Gastroesophageal sphincter (tissue), 4 donors: ENCODE measurements around the gene ARHGEF7. TPM values are rescaled to one million over a fixed set of nuclear protein-coding genes. Genes with fewer than 3 reads are reported as not detected.
A peak's percentile ranks its signal among the peaks of the same experiment; 100 is the strongest.

Source experiments
- ATAC-seq: fragments of 150-250 bp; one replicate; pipeline ENCODE4 v1.9.1; 2016; ENCODE audit warnings: mild to moderate bottlenecking, moderate library complexity
- H3K27ac ChIP-seq, 4 donors: fragments of 200-600 bp; sonication (generic) in 3 of 4; 1 replicate in 3 of 4; 2 replicates in 1 of 4; pipeline ENCODE4 v1.5.1; 2016 to 2019
- H3K27me3 ChIP-seq: fragments of 200-600 bp; sonication (generic); one replicate; pipeline ENCODE4 v1.5.1; 2019
- H3K36me3 ChIP-seq, 2 donors: fragments of 200-600 bp; sonication (generic); one replicate each; pipeline ENCODE4 v1.5.1; 2019; ENCODE audit warnings: control low read depth in 1 of 2
- H3K4me1 ChIP-seq, 3 donors: fragments of 200-600 bp; sonication (generic); 1 replicate in 2 of 3; 2 replicates in 1 of 3; pipeline ENCODE4 v1.5.1; 2016 to 2019; ENCODE audit warnings: control low read depth in 2 of 3
- H3K4me3 ChIP-seq, 2 donors: fragments of 200-600 bp; sonication (generic); one replicate each; pipeline ENCODE4 v1.5.1; 2019; ENCODE audit warnings: mild to moderate bottlenecking in 1 of 2, moderate library complexity in 1 of 2
- H3K9me3 ChIP-seq, 3 donors: fragments of 200-600 bp; sonication (generic); one replicate each; pipeline ENCODE4 v1.5.1; 2017 to 2019; ENCODE audit warnings: control low read depth in 2 of 3
- EP300 ChIP-seq: sonication (generic); formaldehyde crosslinking; IDR thresholded peaks from one replicate; pipeline ENCODE4 v1.6.1; 2017; ENCODE audit warnings: antibody characterized with exemption, mild to moderate bottlenecking
- POLR2A ChIP-seq, 2 donors: fragments of 450-650 bp; IDR thresholded peaks; one replicate each; pipeline ENCODE4 v1.6.1; 2017; ENCODE audit warnings: antibody characterized with exemption in 2 of 2, mild to moderate bottlenecking in 2 of 2, moderate library complexity in 1 of 2
- POLR2AphosphoS5 ChIP-seq: sonication (generic); formaldehyde crosslinking; IDR thresholded peaks from one replicate; pipeline ENCODE4 v1.6.1; 2017; ENCODE audit warnings: antibody characterized with exemption
- WGBS, 2 donors: methylation state at CpG; one replicate each; pipeline ENCODE4 v1.1.5; 2018; ENCODE audit warnings: low coverage in 1 of 2; 5-methylcytosine and 5-hydroxymethylcytosine counted together
- total RNA-seq, 4 donors: library from RNA; depleted of rRNA; stranded (reverse); fragments of >200 nt; gene quantifications; one replicate each; pipeline ENCODE4 v1.1.0, GENCODE V29; 2016
- TF ChIP-seq, protein P1 (sequence below), 4 experiments: fragments of 200-600 bp in 2 of 4; fragments of 450-650 bp in 2 of 4; sonication (generic) in 1 of 4; IDR thresholded peaks; one replicate each; pipeline ENCODE4 v1.5.1; 2017 to 2019; ENCODE audit warnings: antibody characterized with exemption in 4 of 4, mild to moderate bottlenecking in 2 of 4, moderate library complexity in 2 of 4

Gene ARHGEF7
- total RNA-seq, 4 donors from 2014 or later = 23.3 to 78.6 (median 47.2) TPM

DNA sequence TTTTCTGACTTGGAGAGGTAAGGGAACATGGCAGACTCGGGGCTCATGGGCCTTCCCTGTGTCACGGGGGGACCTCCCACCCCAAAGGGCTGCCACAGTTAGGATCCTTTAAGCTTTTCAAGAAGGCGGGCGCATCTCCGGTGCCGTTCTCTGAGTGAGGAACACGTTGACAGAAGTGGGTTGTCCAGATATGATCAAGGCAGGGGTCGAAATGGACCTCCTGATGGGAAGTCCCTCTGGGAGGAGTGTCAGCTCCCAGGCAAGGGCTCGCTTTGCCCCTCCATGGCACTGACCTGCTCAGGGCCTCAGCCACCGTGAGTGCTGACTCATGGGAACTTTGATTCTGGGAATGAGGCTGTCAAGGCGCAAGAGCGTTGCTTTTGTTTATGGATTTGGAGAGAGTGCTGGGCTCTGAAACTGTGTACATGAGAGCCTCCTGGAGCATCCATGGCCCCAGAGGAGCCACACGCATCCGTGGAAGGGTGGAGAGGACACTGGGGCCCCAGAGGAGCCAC, 198.9 kb downstream of the ARHGEF7 start:
- TF ChIP-seq EP300 (no peak), POLR2AphosphoS5 (no peak), POLR2A (IDR thresholded peaks at IDR 0.05) (no peak)
- TF ChIP-seq, protein P1, sequence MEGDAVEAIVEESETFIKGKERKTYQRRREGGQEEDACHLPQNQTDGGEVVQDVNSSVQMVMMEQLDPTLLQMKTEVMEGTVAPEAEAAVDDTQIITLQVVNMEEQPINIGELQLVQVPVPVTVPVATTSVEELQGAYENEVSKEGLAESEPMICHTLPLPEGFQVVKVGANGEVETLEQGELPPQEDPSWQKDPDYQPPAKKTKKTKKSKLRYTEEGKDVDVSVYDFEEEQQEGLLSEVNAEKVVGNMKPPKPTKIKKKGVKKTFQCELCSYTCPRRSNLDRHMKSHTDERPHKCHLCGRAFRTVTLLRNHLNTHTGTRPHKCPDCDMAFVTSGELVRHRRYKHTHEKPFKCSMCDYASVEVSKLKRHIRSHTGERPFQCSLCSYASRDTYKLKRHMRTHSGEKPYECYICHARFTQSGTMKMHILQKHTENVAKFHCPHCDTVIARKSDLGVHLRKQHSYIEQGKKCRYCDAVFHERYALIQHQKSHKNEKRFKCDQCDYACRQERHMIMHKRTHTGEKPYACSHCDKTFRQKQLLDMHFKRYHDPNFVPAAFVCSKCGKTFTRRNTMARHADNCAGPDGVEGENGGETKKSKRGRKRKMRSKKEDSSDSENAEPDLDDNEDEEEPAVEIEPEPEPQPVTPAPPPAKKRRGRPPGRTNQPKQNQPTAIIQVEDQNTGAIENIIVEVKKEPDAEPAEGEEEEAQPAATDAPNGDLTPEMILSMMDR (IDR thresholded peaks at IDR 0.05) = no peak
- H3K27ac ChIP-seq = no peak overlapping the region
- peaks cover 0 to 11% (median 0%) of the 10 kb centered on the region in 3 donors for H3K9me3 ChIP-seq
- 88% methylated on average over 6 of the region's 14 CpGs; no CpG with 5 or more reads in 1 of the 2 donors for WGBS, 2 donors
- no peaks in the 10 kb centered on the region for H3K27me3 ChIP-seq
- H3K4me1 ChIP-seq = no peaks in the 10 kb centered on the region
- ATAC-seq = no peak
- H3K4me3 ChIP-seq = no peak overlapping the region
- peaks cover 0 to 27% of the 10 kb centered on the region in 2 donors for H3K36me3 ChIP-seq

DNA sequence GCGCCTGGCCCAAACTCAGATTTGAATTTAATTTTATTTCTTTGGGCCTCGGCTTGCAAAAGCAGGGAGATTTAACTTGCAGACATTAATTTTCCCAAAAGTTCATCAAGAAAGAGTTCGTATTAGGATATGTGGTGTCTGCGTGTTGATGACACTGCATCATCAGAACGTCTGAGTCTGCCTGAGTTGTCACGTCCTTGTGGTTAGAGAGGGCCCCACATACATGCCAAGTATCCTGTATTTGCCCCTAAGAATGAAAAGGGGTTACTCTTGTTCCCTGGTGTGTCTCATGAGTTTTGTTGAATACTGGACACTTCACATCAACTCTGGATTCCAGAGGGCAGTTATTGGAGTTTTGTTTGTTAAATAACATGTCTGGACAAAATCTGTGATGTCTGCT, 199.7 kb downstream of the ARHGEF7 start:
- H3K27ac ChIP-seq = no peak overlapping the region
- ATAC-seq = no peak
- H3K4me1 ChIP-seq = no peaks in the 10 kb centered on the region
- H3K36me3 ChIP-seq = peaks cover 0 to 26% of the 10 kb centered on the region in 2 donors
- H3K27me3 ChIP-seq = no peaks in the 10 kb centered on the region
- peaks cover 0 to 11% (median 0%) of the 10 kb centered on the region in 3 donors for H3K9me3 ChIP-seq
- 57 to 80% methylated on average over 3 to 6 of the region's 6 CpGs for WGBS, 2 donors
- H3K4me3 ChIP-seq = no peak overlapping the region
- TF ChIP-seq, protein P1 (IDR thresholded peaks at IDR 0.05) = no peak
- no peak for TF ChIP-seq EP300
- no peak for TF ChIP-seq POLR2A (IDR thresholded peaks at IDR 0.05)
- no peak for TF ChIP-seq POLR2AphosphoS5

DNA sequence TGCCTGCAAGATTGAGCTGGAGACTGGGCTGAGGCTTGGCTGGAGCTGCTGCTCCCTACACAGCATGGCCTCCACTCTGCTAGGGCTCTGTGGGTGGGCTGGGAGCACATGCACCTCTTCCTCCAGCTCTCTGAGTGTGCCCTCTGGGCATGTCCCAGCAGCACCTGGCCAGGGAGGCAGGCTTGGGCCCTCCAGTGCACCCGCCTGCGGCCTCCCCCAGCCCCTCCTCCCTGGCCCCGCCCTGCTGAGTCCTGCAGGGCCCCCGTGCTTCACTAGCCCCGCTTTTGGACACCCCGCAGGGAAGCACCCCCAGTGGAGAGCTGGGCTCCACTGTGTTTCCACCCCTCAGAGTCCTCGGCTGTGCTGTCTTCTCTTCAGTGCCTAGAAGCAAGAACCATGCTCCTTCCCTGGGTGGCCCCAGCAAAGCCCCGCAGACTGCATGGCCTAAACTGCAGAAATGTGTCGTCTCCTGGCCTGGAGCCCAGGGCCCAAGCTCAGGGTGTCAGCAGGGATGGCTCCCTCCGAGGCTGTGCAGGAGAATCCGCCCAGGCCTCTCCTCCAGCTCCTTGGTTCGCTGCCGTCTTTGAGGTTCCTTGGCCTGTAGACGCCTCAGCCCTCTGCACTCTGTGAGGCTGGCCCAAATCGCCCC, 200.4 kb downstream of the ARHGEF7 start:
- H3K27ac ChIP-seq = no peak overlapping the region
- no peaks in the 10 kb centered on the region for H3K4me1 ChIP-seq
- no peak for ATAC-seq
- peaks cover 0 to 26% of the 10 kb centered on the region in 2 donors for H3K36me3 ChIP-seq
- H3K27me3 ChIP-seq = no peaks in the 10 kb centered on the region
- no peak for TF ChIP-seq EP300
- TF ChIP-seq, protein P1 (IDR thresholded peaks at IDR 0.05) = no peak
- TF ChIP-seq POLR2AphosphoS5 = no peak
- TF ChIP-seq POLR2A (IDR thresholded peaks at IDR 0.05) = no peak
- peaks cover 0 to 11% (median 0%) of the 10 kb centered on the region in 3 donors for H3K9me3 ChIP-seq
- 80% methylated on average over 2 of the region's 15 CpGs; no CpG with 5 or more reads in 1 of the 2 donors for WGBS, 2 donors
- H3K4me3 ChIP-seq = no peak overlapping the region

DNA sequence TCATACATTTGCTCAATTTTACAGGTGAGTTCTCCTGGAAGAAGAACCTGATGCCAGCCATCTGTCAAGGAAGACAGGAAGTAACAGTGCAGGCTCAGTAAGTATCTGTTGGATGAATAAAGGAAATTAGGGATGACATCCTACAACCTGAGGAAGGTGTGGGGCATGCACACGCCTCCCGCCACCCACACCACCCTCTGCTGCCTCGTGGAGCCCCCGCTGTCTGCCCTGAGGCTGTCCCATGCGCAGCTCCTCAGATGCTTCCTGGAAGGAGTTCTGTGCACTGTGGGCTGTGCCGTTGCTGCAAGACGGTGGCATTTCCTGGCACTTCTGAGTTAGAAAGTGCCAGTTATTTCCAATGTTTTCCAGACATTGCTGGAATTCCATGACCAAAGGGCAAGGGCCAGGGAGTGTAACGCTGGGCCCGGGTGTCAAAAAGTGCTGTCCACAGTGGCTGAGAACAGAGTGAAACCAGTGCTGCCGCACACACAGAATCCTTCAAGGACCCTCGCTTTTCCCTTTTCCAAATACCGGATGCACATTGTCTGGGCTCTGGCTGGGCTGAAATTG, 201.1 kb downstream of the ARHGEF7 start:
- no peaks in the 10 kb centered on the region for H3K4me1 ChIP-seq
- no peak overlapping the region for H3K27ac ChIP-seq
- 21 to 71% methylated on average over 4 to 5 of the region's 12 CpGs for WGBS, 2 donors
- peaks cover 0 to 11% (median 0%) of the 10 kb centered on the region in 3 donors for H3K9me3 ChIP-seq
- no peak overlapping the region for H3K4me3 ChIP-seq
- TF ChIP-seq EP300 (no peak), POLR2AphosphoS5 (peak; percentile 24), POLR2A (IDR thresholded peaks at IDR 0.05) (no peak)
- TF ChIP-seq, protein P1 (IDR thresholded peaks at IDR 0.05) = no peak
- no peak for ATAC-seq
- H3K36me3 ChIP-seq = peaks cover 0 to 26% of the 10 kb centered on the region in 2 donors
- H3K27me3 ChIP-seq = no peaks in the 10 kb centered on the region
